Renal cortical epithelial cell (primary cell): ENCODE results near the gene ZMIZ1. TPM values are rescaled to one million over a fixed set of nuclear protein-coding genes. Genes with fewer than 3 reads are reported as not detected.

Experiments
- DNase-seq: peaks from one replicate; pipeline ENCODE4 v3.0.0-alpha.2; 2011; ENCODE audit warnings: low read depth
- total RNA-seq: library from RNA; depleted of rRNA; stranded (reverse); fragments of >200 nt; gene quantifications from 2 replicates; pipeline ENCODE4 v1.2.3, GENCODE V29; 2014

Gene ZMIZ1
- total RNA-seq, 1 donor from 2014 or later = 45.0 TPM

GRCh38 chr10:79308016-79308415, 239.2 kb downstream of the ZMIZ1 start:
- DNase-seq = no peak

GRCh38 chr10:79308969-79309665, 240.4 kb downstream of the ZMIZ1 start:
- no peak for DNase-seq

- no peak for DNase-seq
Measured at GRCh38 chr10:79310200-79310865, 241.6 kb downstream of the ZMIZ1 start.

GRCh38 chr10:79310911-79311573, 242.3 kb downstream of the ZMIZ1 start:
- DNase-seq = no peak

GRCh38 chr10:79311581-79312407, 243.0 kb downstream of the ZMIZ1 start:
- no peak for DNase-seq

- no peak for DNase-seq
Measured at GRCh38 chr10:79312601-79313187, 243.9 kb downstream of the ZMIZ1 start.

- DNase-seq = no peak
Measured at GRCh38 chr10:79313320-79313719, 244.6 kb downstream of the ZMIZ1 start.

- no peak for DNase-seq
Measured at GRCh38 chr10:79313911-79314439, 245.2 kb downstream of the ZMIZ1 start.

GRCh38 chr10:79314761-79315601, 246.2 kb downstream of the ZMIZ1 start:
- no peak for DNase-seq

- DNase-seq = no peak
Measured at GRCh38 chr10:79315602-79315920, 246.8 kb downstream of the ZMIZ1 start.

GRCh38 chr10:79316671-79317431, 248.1 kb downstream of the ZMIZ1 start:
- peak; percentile 36 for DNase-seq

- DNase-seq = no peak
Measured at GRCh38 chr10:79318369-79318768, 249.6 kb downstream of the ZMIZ1 start.

GRCh38 chr10:79319115-79319771, 250.5 kb downstream of the ZMIZ1 start:
- no peak for DNase-seq

- DNase-seq = no peak
Measured at GRCh38 chr10:79320316-79320715, 251.6 kb downstream of the ZMIZ1 start.

GRCh38 chr10:79320820-79321493, 252.2 kb downstream of the ZMIZ1 start:
- peak; percentile 97 for DNase-seq

GRCh38 chr10:79321494-79321882, 252.7 kb downstream of the ZMIZ1 start:
- no peak for DNase-seq

GRCh38 chr10:79321951-79322350, 253.2 kb downstream of the ZMIZ1 start:
- no peak for DNase-seq

- DNase-seq = peak; percentile 68
Measured at GRCh38 chr10:79322616-79323543, 254.1 kb downstream of the ZMIZ1 start.
